HepG2 (cell line): ENCODE measurements around the gene PLCG1. TPM values are rescaled to one million over a fixed set of nuclear protein-coding genes. Genes with fewer than 3 reads are reported as not detected.
A peak's percentile ranks its signal among the peaks of the same experiment; 100 is the strongest.

Experiments
- AKNA ChIP-seq: sonication (generic); formaldehyde crosslinking; IDR thresholded peaks from 2 replicates; pipeline ENCODE4 v1.4.0; 2020; ENCODE audit warnings: missing genetic modification reagents, borderline replicate concordance
- CENPBD1 ChIP-seq: sonication (generic); formaldehyde crosslinking; IDR thresholded peaks from 2 replicates; pipeline ENCODE4 v1.8.0; 2022; ENCODE audit warnings: missing genetic modification reagents, low read depth, mild to moderate bottlenecking, borderline replicate concordance
- ELF4 ChIP-seq: sonication (generic); formaldehyde crosslinking; IDR thresholded peaks from 2 replicates; pipeline ENCODE4 v1.5.0; 2020; ENCODE audit warnings: missing genetic modification reagents, mild to moderate bottlenecking, moderate library complexity, borderline replicate concordance
- HMG20A ChIP-seq: IDR thresholded peaks from 2 replicates; pipeline ENCODE4 v1.6.1; 2016; ENCODE audit warnings: borderline replicate concordance
- KIAA2018 ChIP-seq: sonication (generic); formaldehyde crosslinking; IDR thresholded peaks from 2 replicates; pipeline ENCODE4 v1.5.0; 2020; ENCODE audit warnings: mild to moderate bottlenecking, missing genetic modification reagents, borderline replicate concordance
- NFRKB ChIP-seq: fragments of 450-650 bp; IDR thresholded peaks from 2 replicates; pipeline ENCODE4 v1.6.1; 2017
- REXO4 ChIP-seq: sonication (generic); formaldehyde crosslinking; IDR thresholded peaks from 2 replicates; pipeline ENCODE4 v1.8.0; 2022; ENCODE audit warnings: missing genetic modification reagents, mild to moderate bottlenecking, borderline replicate concordance
- SKIL ChIP-seq: sonication (generic); formaldehyde crosslinking; IDR thresholded peaks from 2 replicates; pipeline ENCODE4 v1.8.0; 2022; ENCODE audit warnings: missing genetic modification reagents, mild to moderate bottlenecking, moderate library complexity, borderline replicate concordance
- SUZ12 ChIP-seq: fragments of 150-350 bp; IDR thresholded peaks from 2 replicates; pipeline ENCODE4 v1.6.1; 2014; ENCODE audit warnings: low read depth, low read length
- TOPORS ChIP-seq: sonication (generic); formaldehyde crosslinking; IDR thresholded peaks from 2 replicates; pipeline ENCODE4 v1.8.0; 2023; ENCODE audit warnings: mild to moderate bottlenecking, missing genetic modification reagents
- ZNF12 ChIP-seq: sonication (generic); formaldehyde crosslinking; IDR thresholded peaks from 2 replicates; pipeline ENCODE4 v1.5.0; 2020; ENCODE audit warnings: missing genetic modification reagents
- polyA plus RNA-seq, 8 experiments: library from polyadenylated mRNA; depleted of rRNA in 3 of 8; stranded (reverse) in 7 of 8; unstranded in 1 of 8; fragments of >200 nt; fragmentation: Illumina TruSeq in 4 of 8; extraction: Trizol in 4 of 8; gene quantifications; 2 replicates each; pipeline versions ENCODE4 v1.2.1 to v1.2.3, GENCODE V29; 2011 to 2016; ENCODE audit warnings: low read depth in 4 of 8, missing spikeins in 1 of 8, mixed read lengths in 1 of 8; ENCODE audit not compliant: insufficient read depth in 1 of 8
- total RNA-seq, 5 experiments: library from RNA; depleted of rRNA; stranded (reverse); fragments of >200 nt; fragmentation: Illumina TruSeq; extraction: Trizol; gene quantifications; 2 replicates each; pipeline ENCODE4 v1.2.3, GENCODE V29; 2016; ENCODE audit warnings: low read depth in 1 of 5

PLCG1 gene
- total and polyA plus RNA-seq, 2 of the 13 experiments (the other 11 are each of a cell fraction or from before 2014, with no cell fraction given): 85.3 to 158 TPM

- TF ChIP-seq AKNA (peak; percentile 64; the same call in 1 of the 2 replicates), KIAA2018 (no peak), REXO4 (0 out of 2 replicates have a peak, but pooled peaks have one; percentile 26), ZNF12 (0 out of 2 replicates have a peak, but pooled peaks have one; percentile 45), SUZ12 (no peak), ELF4 (CRISPR knock-in tag) (no peak), CENPBD1 (CRISPR knock-in tag) (peak; percentile 94; the same call in 1 of the 2 replicates), TOPORS (CRISPR knock-in tag) (peak; percentile 89; the same call in 1 of the 2 replicates), NFRKB (no peak), SKIL (CRISPR knock-in tag) (no peak), HMG20A (CRISPR knock-in tag) (no peak; the same call in 1 of the 2 replicates)
Measured at GRCh38 chr20:41136680-41137613, at the start of gene PLCG1 (continued).
